ENCODE results near the gene IRX3.

GRCh38 chr16:54245788-54246453 is 40.7 kb downstream of the IRX3 start:
- TF ChIP-seq CTCF (IDR thresholded peaks at IDR 0.05) = no peak
- no peak for TF ChIP-seq POLR2A (IDR thresholded peaks at IDR 0.05)

All from heart left ventricle (tissue), 13 donors.